H1 (cell line): ENCODE results near the gene SEC24B. TPM values are rescaled to one million over a fixed set of nuclear protein-coding genes. Genes with fewer than 3 reads are reported as not detected.

Experiments
- microRNA counts: library from miRNA; unstranded; fragments of <30 nt; microRNA quantifications from one replicate; lab custom pipeline; 2015
- microRNA-seq, 2 experiments: library from miRNA; unstranded; fragments of <30 nt; microRNA quantifications; one replicate each; pipeline versions ENCODE4 to v1.2.0, GENCODE V29; 2016 to 2020; ENCODE audit warnings: borderline microRNAs expressed in 2 of 2, borderline number of aligned reads in 2 of 2, borderline replicate concordance in 1 of 2
- polyA plus RNA-seq, 7 experiments: library from polyadenylated mRNA; depleted of rRNA in 3 of 7; stranded (reverse) in 5 of 7; unstranded in 2 of 7; fragments of >200 nt in 5 of 7; fragments of 200-250 nt in 2 of 7; gene quantifications; 1 replicate in 5 of 7; 2 replicates in 1 of 7; 4 replicates in 1 of 7; pipeline versions ENCODE4 v1.2.1 to v1.2.3, GENCODE V29; 2011 to 2013; ENCODE audit warnings: missing spikeins in 2 of 7, mixed read lengths in 2 of 7
- small RNA-seq: library from polyadenylated mRNA; stranded (forward); fragments of <200 nt; extraction: miRNeasy Mini kit (QIAGEN cat#:217004); gene quantifications from one replicate; pipeline ENCODE3, GENCODE V24; 2013; ENCODE audit not compliant: insufficient read depth
- total RNA-seq: library from RNA; stranded (reverse); fragmentation: NEBNext Ultra II Directional; extraction: Animal tissue kit (Norgen Biotek cat#: 25700); gene quantifications from 2 replicates; pipeline ENCODE4 v1.2.1, GENCODE V29; 2021

Gene SEC24B
- total and polyA plus RNA-seq, 2 of the 8 experiments (the other 6 are each of a cell fraction or from before 2014, with no cell fraction given), result 25.6 to 30.9 TPM

MicroRNA genes within 50 kb of the gene (microRNA counts, 767-probe panel; counts per million panel counts)
- 879 counts per million, percentile 95 among the panel's probes with 10 or more counts for microRNA hsa-miR-576-3p (lab: Ali Mortazavi, UCI)
- microRNA hsa-miR-576-5p (lab: Ali Mortazavi, UCI), result 879 counts per million, percentile 95 among the panel's probes with 10 or more counts

Small RNA genes lying within 50 kb of the gene (microRNA-seq; reads per million reads assigned to microRNA genes)
- gene MIR576, result 1.4 to 4.8 reads per million in 2 experiments

Small RNA genes lying within 50 kb of the gene (small RNA-seq; reads per million reads assigned to genes)
- 93.8 reads per million, percentile 97 among the genes with 10 or more reads in this experiment for gene MIR576
- gene RN7SL55P, result not detected

Other genes with a start within 250 kb of the SEC24B start
- 4.5 and 8.3 TPM in 2 replicates for gene COL25A1, start 131.2 kb upstream of the SEC24B start, total RNA-seq
- gene COL25A1, start 131.2 kb upstream of the SEC24B start, polyA plus RNA-seq (2011; rRNA removed), result 1.1 and 1.6 TPM in 2 replicates
- 19.4 and 19.7 TPM in 2 replicates for gene MCUB, start 126.4 kb downstream of the SEC24B start, total RNA-seq
- 15.2 and 18.3 TPM in 2 replicates for gene MCUB, start 126.4 kb downstream of the SEC24B start, polyA plus RNA-seq (2011; rRNA removed)